ENCODE data around the gene ZSWIM6.
"Not testable (repeated sequence)": the region's sequence is repeated elsewhere in the genome, so short reads cannot be mapped to it uniquely, and the experiment has no call there.

- TF ChIP-seq CTCF (conservative IDR thresholded peaks at IDR 0.05); ZFX (IDR thresholded peaks at IDR 0.05): not testable (repeated sequence)
Observed at GRCh38 chr5:61406497-61406896, 74.4 kb downstream of the ZSWIM6 start.

Data from C4-2B (cell line).